H1 (cell line): Measurements from ENCODE around the gene S100A16. TPM values are rescaled to one million over a fixed set of nuclear protein-coding genes. Genes with fewer than 3 reads are reported as not detected.

Experiments used
- ASH2L ChIP-seq: fragments of 200-600, 300-600 bp; sonication (generic); IDR thresholded peaks from one replicate; pipeline ENCODE4 v1.7.1; 2017; ENCODE audit warnings: low read length
- CEBPB ChIP-seq: IDR thresholded peaks from 2 replicates; pipeline ENCODE4 v1.6.1; 2012; ENCODE audit warnings: low read depth, low read length
- CHD1 ChIP-seq: IDR thresholded peaks from 2 replicates; pipeline ENCODE4 v1.6.1; 2012; ENCODE audit warnings: low read depth, low read length, improper control_type of control experiment
- E2F6 ChIP-seq: IDR thresholded peaks from 2 replicates; pipeline ENCODE4 v1.6.1; 2012; ENCODE audit warnings: inconsistent platforms
- GTF2F1 ChIP-seq: IDR thresholded peaks from 2 replicates; pipeline ENCODE4 v1.6.1; 2012; ENCODE audit warnings: low read depth, low read length, improper control_type of control experiment, borderline replicate concordance
- HDAC6 ChIP-seq: IDR thresholded peaks from one replicate; pipeline ENCODE4 v1.7.1; 2012; ENCODE audit warnings: low read depth, mild to moderate bottlenecking, inconsistent platforms, low read length, moderate library complexity
- PHF8 ChIP-seq: fragments of 200-600 bp; sonication (generic); conservative IDR thresholded peaks from 2 replicates; pipeline ENCODE4 v1.7.1; 2012; ENCODE audit warnings: low read depth, mild to moderate bottlenecking, inconsistent platforms, low read length, moderate library complexity
- SIN3A ChIP-seq, 2 experiments: IDR thresholded peaks in 1 of 2; conservative IDR thresholded peaks in 1 of 2; 2 replicates each; pipeline ENCODE4 v1.6.1; 2011 to 2012; ENCODE audit warnings: low read length in 2 of 2, improper control_type of control experiment in 1 of 2, low read depth in 1 of 2, mild to moderate bottlenecking in 1 of 2
- SRF ChIP-seq: IDR thresholded peaks from 2 replicates; pipeline ENCODE4 v1.6.1; 2011; ENCODE audit warnings: mild to moderate bottlenecking, low read depth, low read length, moderate library complexity
- TCF12 ChIP-seq: IDR thresholded peaks from 2 replicates; pipeline ENCODE4 v1.6.1; 2011; ENCODE audit warnings: low read depth, mild to moderate bottlenecking, low read length
- polyA plus RNA-seq, 7 experiments: library from polyadenylated mRNA; depleted of rRNA in 3 of 7; stranded (reverse) in 5 of 7; unstranded in 2 of 7; fragments of >200 nt in 5 of 7; fragments of 200-250 nt in 2 of 7; gene quantifications; 1 replicate in 5 of 7; 2 replicates in 1 of 7; 4 replicates in 1 of 7; pipeline versions ENCODE4 v1.2.1 to v1.2.3, GENCODE V29; 2011 to 2013; ENCODE audit warnings: missing spikeins in 2 of 7, mixed read lengths in 2 of 7
- total RNA-seq: library from RNA; stranded (reverse); fragmentation: NEBNext Ultra II Directional; extraction: Animal tissue kit (Norgen Biotek cat#: 25700); gene quantifications from 2 replicates; pipeline ENCODE4 v1.2.1, GENCODE V29; 2021
- TF ChIP-seq, protein P1 (sequence below): IDR thresholded peaks from 2 replicates; pipeline ENCODE4 v1.6.1; 2012; ENCODE audit warnings: inconsistent platforms

The S100A16 gene
- total and polyA plus RNA-seq, 2 of the 8 experiments (the other 6 are each of a cell fraction or from before 2014, with no cell fraction given), result 14.9 to 61.4 TPM

DNA sequence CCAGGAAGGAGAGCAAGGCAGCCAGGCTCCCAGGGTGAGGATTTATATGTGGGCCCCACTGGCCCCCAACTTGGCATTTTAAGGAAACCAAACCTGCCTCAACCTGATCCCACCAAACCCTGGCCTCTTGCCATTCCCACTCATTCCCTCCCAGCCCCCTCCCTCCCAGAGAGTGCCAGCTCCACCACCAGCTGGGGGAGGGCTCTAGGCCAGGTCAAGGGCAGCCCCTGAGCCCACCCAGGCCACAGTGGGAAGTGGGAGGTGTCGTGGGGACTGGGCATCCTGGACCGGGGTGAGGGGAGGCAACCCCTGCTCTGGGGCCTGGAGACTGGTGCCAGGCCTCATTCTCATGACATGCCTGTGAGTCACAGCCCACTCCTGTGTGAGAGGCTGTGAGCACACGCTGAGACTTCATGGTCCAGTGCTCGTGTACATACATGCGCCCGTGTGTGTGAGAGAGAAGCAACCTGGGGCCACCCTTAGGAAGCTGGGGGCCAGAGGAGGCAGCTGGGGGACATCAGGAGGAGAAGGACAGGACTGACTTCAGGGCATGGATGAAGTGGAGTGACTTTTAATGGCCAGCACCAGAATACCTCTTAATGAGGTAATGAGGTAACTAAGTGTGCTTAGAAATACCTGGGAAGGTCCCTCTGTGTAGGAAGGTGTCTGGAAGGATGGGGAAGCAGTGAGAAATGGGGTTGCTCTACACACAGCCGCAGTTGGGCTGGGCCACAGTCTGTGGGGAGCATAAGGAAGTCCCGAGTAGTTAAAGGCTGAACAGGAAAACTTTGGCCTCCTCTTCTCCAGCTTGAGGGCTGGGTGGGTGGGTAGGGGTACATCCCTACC lies 47.2 kb downstream of the S100A16 start, which contains the start of gene S100A2 (continued):
- TF ChIP-seq GTF2F1, result no peak
- no peak for TF ChIP-seq E2F6
- TF ChIP-seq PHF8, result no peak
- no peak for TF ChIP-seq SIN3A (conservative IDR thresholded peaks at IDR 0.05 in 1 of 2, IDR thresholded peaks at IDR 0.05 in 1 of 2; ENCODE audit: low read depth in 1 of 2, low read length in 2 of 2)
- TF ChIP-seq ASH2L, result no peak
- TF ChIP-seq, protein P1, sequence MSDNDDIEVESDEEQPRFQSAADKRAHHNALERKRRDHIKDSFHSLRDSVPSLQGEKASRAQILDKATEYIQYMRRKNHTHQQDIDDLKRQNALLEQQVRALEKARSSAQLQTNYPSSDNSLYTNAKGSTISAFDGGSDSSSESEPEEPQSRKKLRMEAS, result no peak
- no peak for TF ChIP-seq CEBPB
- TF ChIP-seq TCF12, result no peak
- no peak for TF ChIP-seq CHD1
- TF ChIP-seq SRF, result no peak
- no peak for TF ChIP-seq HDAC6
